IMR-90 (cell line): Measurements from ENCODE around the gene RBBP8. TPM values are rescaled to one million over a fixed set of nuclear protein-coding genes. Genes with fewer than 3 reads are reported as not detected.

ENCODE experiments used
- ATAC-seq: fragments of 200-7000 bp; cut with Tn5 transposase; 2 replicates; pipeline ENCODE4 v1.9.1; 2020; ENCODE audit warnings: low read depth, mild to moderate bottlenecking, moderate library complexity
- BruUV-seq: library from RNA; stranded (reverse); fragments of 400-500 nt; replicated peaks from 2 replicates; lab custom pipeline; 2021; lab: Mats Ljungman, UMichigan
- CTCF ChIA-PET: fragments of 300-600 bp; formaldehyde crosslinking; extraction: SDS; loops from one replicate; lab custom pipeline; 2021; ENCODE audit warnings: antibody characterized with exemption; lab: Yijun Ruan, JAX
- POLR2A ChIA-PET: fragments of 300-600 bp; sonication (Branson Sonifier 250); formaldehyde crosslinking; loops from one replicate; lab custom pipeline; 2022; ENCODE audit warnings: antibody characterized with exemption; ENCODE audit not compliant: unreplicated experiment; lab: Charles Lee
- DNase-seq: peaks from one replicate; pipeline ENCODE4 v3.0.0; 2013
- H2AFZ ChIP-seq: replicated peaks from 2 replicates; pipeline ENCODE3; 2013; ENCODE audit warnings: low read length, mild to moderate bottlenecking; ENCODE audit not compliant: poor library complexity
- H2AK5ac ChIP-seq: 2 replicates; pipeline ENCODE4 v1.6.1; 2013; ENCODE audit warnings: low read depth, low read length, inconsistent platforms
- H2AK9ac ChIP-seq: replicated peaks from 2 replicates; pipeline ENCODE3; 2013; ENCODE audit warnings: mild to moderate bottlenecking, low read depth, low read length, moderate library complexity; ENCODE audit not compliant: poor library complexity
- H2BK120ac ChIP-seq: 2 replicates; pipeline ENCODE4 v1.6.1; 2013; ENCODE audit warnings: low read depth, low read length, inconsistent platforms
- H2BK15ac ChIP-seq: 3 replicates; pipeline ENCODE4 v1.6.1; 2013; ENCODE audit warnings: low read depth, low read length, inconsistent platforms
- H2BK20ac ChIP-seq: 2 replicates; pipeline ENCODE4 v1.6.1; 2013; ENCODE audit warnings: low read depth, mild to moderate bottlenecking, inconsistent platforms, low read length, moderate library complexity
- H2BK5ac ChIP-seq: 2 replicates; pipeline ENCODE4 v1.6.1; 2013; ENCODE audit warnings: mild to moderate bottlenecking, low read depth, low read length, inconsistent platforms; ENCODE audit not compliant: poor library complexity, severe bottlenecking
- H3K14ac ChIP-seq: replicated peaks from 2 replicates; pipeline ENCODE4 v1.6.1; 2013; ENCODE audit warnings: low read depth, low read length, inconsistent platforms
- H3K18ac ChIP-seq: 2 replicates; pipeline ENCODE4 v1.6.1; 2013; ENCODE audit warnings: low read depth, low read length, control low read depth
- H3K23ac ChIP-seq: 2 replicates; pipeline ENCODE4 v1.6.1; 2013; ENCODE audit warnings: low read depth, low read length, inconsistent platforms
- H3K27ac ChIP-seq: 2 replicates; pipeline ENCODE4 v1.5.1; 2013; ENCODE audit warnings: mild to moderate bottlenecking, control low read depth, low read length; ENCODE audit not compliant: insufficient read depth
- H3K27me3 ChIP-seq: 2 replicates; pipeline ENCODE4 v1.6.1; 2013; ENCODE audit warnings: low read length; ENCODE audit not compliant: control insufficient read depth, insufficient read depth
- H3K36me3 ChIP-seq: 2 replicates; pipeline ENCODE4 v1.6.1; 2013; ENCODE audit warnings: low read length, mixed read lengths; ENCODE audit not compliant: control insufficient read depth, insufficient read depth
- H3K4ac ChIP-seq: 2 replicates; pipeline ENCODE4 v1.6.1; 2013; ENCODE audit warnings: low read depth, low read length, inconsistent platforms
- H3K4me1 ChIP-seq: 2 replicates; pipeline ENCODE4 v1.6.1; 2013; ENCODE audit warnings: low read length, mixed read lengths; ENCODE audit not compliant: control insufficient read depth, insufficient read depth
- H3K4me2 ChIP-seq: 2 replicates; pipeline ENCODE4 v1.6.1; 2013; ENCODE audit warnings: low read depth, mild to moderate bottlenecking, control low read depth, low read length, moderate library complexity
- H3K4me3 ChIP-seq: 2 replicates; pipeline ENCODE4 v1.5.1; 2013; ENCODE audit warnings: low read depth, mild to moderate bottlenecking, control low read depth, low read length, moderate library complexity; ENCODE audit not compliant: insufficient read depth
- H3K56ac ChIP-seq: 2 replicates; pipeline ENCODE4 v1.6.1; 2013; ENCODE audit warnings: low read length, inconsistent platforms; ENCODE audit not compliant: insufficient read depth; ENCODE audit errors: extremely low read depth
- H3K79me1 ChIP-seq, 2 experiments: 2 replicates each; pipeline ENCODE4 v1.6.1; 2013; ENCODE audit warnings: low read length in 2 of 2, inconsistent platforms in 1 of 2, low read depth in 1 of 2
- H3K9ac ChIP-seq: 2 replicates; pipeline ENCODE4 v1.6.1; 2013; ENCODE audit warnings: low read depth, low read length, control low read depth
- H3K9me1 ChIP-seq: 2 replicates; pipeline ENCODE4 v1.6.1; 2013; ENCODE audit warnings: low read length, inconsistent platforms; ENCODE audit not compliant: insufficient read depth
- H3K9me3 ChIP-seq: 2 replicates; pipeline ENCODE4 v1.6.1; 2013; ENCODE audit warnings: low read length; ENCODE audit not compliant: control insufficient read depth, insufficient read depth
- H4K20me1 ChIP-seq: 2 replicates; pipeline ENCODE4 v1.6.1; 2013; ENCODE audit warnings: low read length, inconsistent platforms; ENCODE audit not compliant: insufficient read depth
- H4K5ac ChIP-seq: 2 replicates; pipeline ENCODE4 v1.6.1; 2013; ENCODE audit warnings: mild to moderate bottlenecking, low read depth, low read length, control low read depth
- H4K8ac ChIP-seq, 2 experiments: 2 replicates each; pipeline ENCODE4 v1.6.1; 2013; ENCODE audit warnings: low read depth in 2 of 2, low read length in 2 of 2, control low read depth in 1 of 2, inconsistent platforms in 1 of 2
- H4K91ac ChIP-seq: 2 replicates; pipeline ENCODE4 v1.6.1; 2013; ENCODE audit warnings: low read depth, low read length, inconsistent platforms; ENCODE audit not compliant: insufficient read depth
- CEBPB ChIP-seq: IDR thresholded peaks from 2 replicates; pipeline ENCODE4 v1.6.1; 2012; ENCODE audit warnings: low read depth, low read length, improper control_type of control experiment
- CTCF ChIP-seq: conservative IDR thresholded peaks from 2 replicates; pipeline ENCODE4 v1.5.1; 2012; ENCODE audit warnings: mild to moderate bottlenecking, low read depth, low read length, improper control_type of control experiment
- ELK1 ChIP-seq: fragments of 150-350 bp; IDR thresholded peaks from 2 replicates; pipeline ENCODE4 v1.6.1; 2016; ENCODE audit warnings: low read depth, mild to moderate bottlenecking, low read length, moderate library complexity, borderline replicate concordance
- FOS ChIP-seq: fragments of 150-350 bp; IDR thresholded peaks from 2 replicates; pipeline ENCODE4 v1.6.1; 2016; ENCODE audit warnings: low read depth, low read length
- MAZ ChIP-seq: IDR thresholded peaks from 2 replicates; pipeline ENCODE4 v1.6.1; 2012; ENCODE audit warnings: low read depth, mild to moderate bottlenecking, low read length, improper control_type of control experiment, moderate library complexity, borderline replicate concordance
- MXI1 ChIP-seq: IDR thresholded peaks from 2 replicates; pipeline ENCODE4 v1.6.1; 2012; ENCODE audit warnings: low read depth, mild to moderate bottlenecking, low read length, moderate library complexity, borderline replicate concordance
- NFE2L2 ChIP-seq: fragments of 150-350 bp; IDR thresholded peaks from 2 replicates; pipeline ENCODE4 v1.6.1; 2016; ENCODE audit warnings: low read depth, mild to moderate bottlenecking, low read length
- POLR2A ChIP-seq: IDR thresholded peaks from 2 replicates; pipeline ENCODE4 v1.6.1; 2012; ENCODE audit warnings: mild to moderate bottlenecking, low read depth, low read length
- RFX5 ChIP-seq: IDR thresholded peaks from 2 replicates; pipeline ENCODE4 v1.8.0; 2012; ENCODE audit warnings: low read depth, mild to moderate bottlenecking, low read length, moderate library complexity
- USF2 ChIP-seq: fragments of 150-350 bp; IDR thresholded peaks from 2 replicates; pipeline ENCODE4 v1.6.1; 2017; ENCODE audit warnings: mild to moderate bottlenecking, antibody characterized with exemption, low read length, low read depth
- WGBS, 2 experiments: methylation state at CpG; one replicate each; pipeline versions ENCODE4 v1.1.5 to v1.1.7; 2013; ENCODE audit warnings: missing lambda C conversion rate in 2 of 2; ENCODE audit not compliant: insufficient read length in 1 of 2; ENCODE audit errors: extremely low coverage in 2 of 2; 5-methylcytosine and 5-hydroxymethylcytosine counted together
- dilution Hi-C: fragments of 300-500 bp; cut with HindIII; formaldehyde crosslinking; loops from one replicate; pipeline ENCODE4 v1.14.3; 2018; ENCODE audit warnings: low sequenced_read_pairs; ENCODE audit not compliant: unreplicated experiment
- in situ Hi-C: fragments of 300-500 bp; cut with MboI; formaldehyde crosslinking; loops from 3 replicates; pipeline ENCODE4 v1.14.3; 2019; ENCODE audit warnings: low sequenced_read_pairs, inconsistent platforms, mixed read lengths
- intact Hi-C: fragments of 100-400 bp; cut with micrococcal nuclease; formaldehyde crosslinking; loops from 2 replicates; pipeline ENCODE4 v1.10.0; 2022
- polyA plus RNA-seq, 3 experiments: library from polyadenylated mRNA; depleted of rRNA; stranded (reverse); fragments of >200 nt; gene quantifications; 2 replicates each; pipeline ENCODE4 v1.2.3, GENCODE V29; 2012; ENCODE audit warnings: low replicate concordance in 1 of 3
- total RNA-seq: library from RNA; depleted of rRNA; stranded (reverse); fragments of >200 nt; gene quantifications from 2 replicates; pipeline ENCODE4 v1.2.3, GENCODE V29; 2012

Gene RBBP8
- total and polyA plus RNA-seq, 2 of the 4 experiments (the other 2 are of a cell fraction) = 12.0 to 21.1 TPM

- no peak overlapping the region for H3K56ac ChIP-seq
- intact Hi-C loops = loop anchor here (10.0 kb wide), 1 partner anchor 1066 kb away; no protein-coding TSS in a partner anchor
- H3K4me2 ChIP-seq = no peak overlapping the region
- no peak for DNase-seq
- H3K9me1 ChIP-seq = no peaks in the 10 kb centered on the region
- H3K27ac ChIP-seq = no peak overlapping the region
- H2AFZ ChIP-seq = no peak overlapping the region
- H3K18ac ChIP-seq = no peak overlapping the region
- H2BK20ac ChIP-seq = no peak overlapping the region
- H2BK15ac ChIP-seq = no peak overlapping the region
- H2AK9ac ChIP-seq = no peak overlapping the region
- ChIA-PET CTCF (no interaction called here), POLR2A (no interaction called here)
- no peak overlapping the region for H3K4me3 ChIP-seq
- no peak overlapping the region for H3K4ac ChIP-seq
- ATAC-seq = no peak
- dilution Hi-C loops = no loop called here
- H4K20me1 ChIP-seq = no peaks in the 10 kb centered on the region
- H2AK5ac ChIP-seq = no peak overlapping the region
- H3K79me1 ChIP-seq = no peaks in the 10 kb centered on the region; a peak in 3 of 4 replicates
- H4K5ac ChIP-seq = no peak overlapping the region
- BruUV-seq = no TSS peak
- H2BK120ac ChIP-seq = no peak overlapping the region
- no CpG with 5 or more reads among the region's 1 CpG for WGBS, 2 experiments
- in situ Hi-C loops = loop anchor here (5.0 to 25.0 kb wide), 3 partner anchors 48 to 1068 kb away; partner anchors contain the start of gene RBBP8
- H3K36me3 ChIP-seq = no peaks in the 10 kb centered on the region; the same call in 1 of the 2 replicates
- no peak overlapping the region for H3K9ac ChIP-seq
- H4K8ac ChIP-seq = no peak overlapping the region
- TF ChIP-seq CTCF (no peak), ELK1 (no peak), MXI1 (no peak), RFX5 (no peak), CEBPB (no peak), USF2 (no peak), POLR2A (no peak), FOS (no peak), MAZ (no peak), NFE2L2 (no peak)
- H3K9me3 ChIP-seq = no peaks in the 10 kb centered on the region
- no peak overlapping the region for H3K14ac ChIP-seq
- no peaks in the 10 kb centered on the region for H3K27me3 ChIP-seq
- no peak overlapping the region for H2BK5ac ChIP-seq
- H4K91ac ChIP-seq = no peak overlapping the region
- H3K4me1 ChIP-seq = peaks cover 2% of the 10 kb centered on the region; the same call in 1 of the 2 replicates
- H3K23ac ChIP-seq = no peak overlapping the region
Measured at GRCh38 chr18:22980394-22980793, 47.3 kb downstream of the RBBP8 start.
